Pons (tissue), 1 donor: Measurements from ENCODE around the gene CXCL16.
A peak's percentile ranks its signal among the peaks of the same experiment; 100 is the strongest.

ENCODE experiments used
- DNase-seq: peaks from one replicate; pipeline ENCODE4 v3.0.0-alpha.2; 2016; ENCODE audit warnings: low spot score

CXCL16 gene

GRCh38 chr17:4751932-4752331, 12.2 kb upstream of the CXCL16 start:
- DNase-seq, result no peak

GRCh38 chr17:4750606-4751005, 10.9 kb upstream of the CXCL16 start:
- no peak for DNase-seq

GRCh38 chr17:4748686-4749085, 9.0 kb upstream of the CXCL16 start:
- DNase-seq, result no peak

DNA sequence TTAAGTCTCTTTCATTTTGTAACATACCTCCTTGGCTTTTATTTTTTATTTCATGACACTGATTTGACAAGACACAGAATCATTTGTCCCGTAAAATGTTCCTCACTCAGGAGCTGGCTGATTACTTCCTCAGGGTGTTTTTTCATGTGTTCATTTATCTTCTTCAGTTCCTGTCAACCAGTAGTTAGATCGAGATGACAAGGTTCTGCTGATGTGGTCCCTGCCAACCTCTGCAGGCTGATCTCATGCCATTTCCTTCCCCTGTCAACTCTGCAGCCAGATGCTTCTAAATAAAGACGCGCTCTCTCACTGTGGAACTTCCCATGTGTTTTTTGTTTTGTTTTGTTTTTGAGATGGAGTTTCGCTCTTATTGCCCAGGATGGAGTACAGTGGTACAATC, 8.1 kb upstream of the CXCL16 start:
- DNase-seq, result peak; percentile 75

DNA sequence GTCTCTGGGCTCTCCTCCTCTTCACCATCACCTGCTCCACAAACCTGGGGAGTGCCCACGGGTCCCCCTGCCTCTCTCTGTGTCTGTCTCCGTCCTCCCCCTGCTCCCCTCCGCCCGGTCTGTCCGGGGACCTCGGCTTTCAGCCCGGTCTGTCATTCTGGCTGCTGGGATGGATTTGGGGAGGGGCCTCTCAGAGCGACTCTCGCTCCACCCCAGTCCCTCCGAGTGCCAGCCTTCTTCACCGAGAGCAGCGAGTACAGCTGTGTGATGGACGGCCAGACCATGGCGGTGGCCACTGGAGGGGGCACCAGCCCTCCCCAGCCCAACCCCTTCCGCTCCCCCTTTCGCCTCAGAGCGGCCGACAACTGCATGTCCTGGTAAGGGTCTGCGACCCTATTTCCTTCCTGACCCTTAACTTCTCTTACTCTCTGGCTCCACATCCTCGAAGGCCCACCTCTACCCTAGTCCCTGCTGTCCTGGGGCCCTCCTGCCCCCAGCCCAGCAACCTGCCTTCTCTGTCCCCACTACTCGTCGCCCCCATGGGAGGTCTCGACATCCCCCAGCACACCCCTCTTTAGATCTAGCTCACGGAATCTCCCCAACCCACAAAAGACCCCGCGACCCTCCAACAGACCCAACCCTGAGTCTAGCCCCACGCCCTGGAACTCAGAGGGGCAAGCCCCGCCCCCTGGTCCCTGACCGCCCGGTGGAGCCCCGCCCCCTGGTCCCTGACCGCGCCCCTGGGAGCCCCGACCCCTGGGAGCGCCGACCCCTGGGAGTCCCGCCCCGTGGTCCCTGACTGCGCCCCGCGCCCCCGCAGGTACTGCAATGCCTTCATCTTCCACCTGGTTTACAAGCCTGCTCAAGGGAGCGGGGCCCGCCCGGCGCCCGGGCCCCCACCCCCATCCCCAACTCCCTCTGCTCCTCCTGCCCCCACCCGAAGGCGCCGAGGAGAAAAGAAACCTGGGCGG, 5.6 kb upstream of the CXCL16 start:
- DNase-seq, result no peak

DNA sequence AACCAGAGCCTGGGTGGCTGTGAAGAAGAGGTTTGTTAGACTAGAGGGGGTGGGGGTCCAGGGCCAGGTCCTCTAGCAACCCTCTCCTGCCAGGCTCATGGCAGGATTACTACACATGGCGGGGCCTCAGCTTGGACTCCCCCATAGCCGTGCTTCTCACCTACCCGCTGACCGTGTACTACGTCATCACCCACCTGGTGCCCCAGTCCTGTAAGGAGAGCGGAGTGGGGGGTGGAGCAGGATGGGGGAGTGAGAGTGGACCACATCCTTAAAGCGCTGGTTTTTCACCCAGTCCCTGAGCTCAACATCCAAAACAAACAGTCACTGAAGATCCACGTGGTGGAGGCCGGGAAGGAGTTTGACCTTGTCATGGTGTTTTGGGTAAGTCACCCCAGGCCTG, 4.2 kb upstream of the CXCL16 start:
- DNase-seq, result no peak

- no peak for DNase-seq
These were observed 3.5 kb upstream of the CXCL16 start for GRCh38 chr17:4743216-4743615.

DNA sequence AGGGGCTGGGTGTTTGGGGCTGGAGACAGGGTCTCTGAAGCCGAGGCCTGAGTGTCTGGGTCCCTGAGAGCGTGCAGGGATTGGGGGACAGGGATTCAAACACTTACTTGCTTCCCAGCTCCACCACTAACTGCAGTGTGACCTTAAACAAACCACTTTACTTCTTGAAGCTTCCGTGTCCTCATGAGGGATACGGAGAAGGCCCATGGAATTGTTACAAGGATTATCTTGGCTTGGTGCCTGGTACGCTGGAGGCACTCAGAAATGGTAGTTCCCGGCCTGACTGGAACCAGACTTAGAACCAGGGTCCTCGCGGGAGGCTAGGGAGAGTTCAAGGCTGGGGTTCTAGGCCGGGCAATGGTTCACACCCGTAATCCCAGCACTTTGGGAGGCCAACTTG, 2.9 kb upstream of the CXCL16 start:
- no peak for DNase-seq

- DNase-seq, result no peak
These were observed 2.4 kb upstream of the CXCL16 start for GRCh38 chr17:4742133-4742532.

- DNase-seq, result no peak
These were observed 1.8 kb upstream of the CXCL16 start for GRCh38 chr17:4741544-4741943.

GRCh38 chr17:4740584-4740983, 856 bp upstream of the CXCL16 start:
- DNase-seq, result no peak

GRCh38 chr17:4740025-4740351, 260 bp upstream of the CXCL16 start:
- no peak for DNase-seq

DNA sequence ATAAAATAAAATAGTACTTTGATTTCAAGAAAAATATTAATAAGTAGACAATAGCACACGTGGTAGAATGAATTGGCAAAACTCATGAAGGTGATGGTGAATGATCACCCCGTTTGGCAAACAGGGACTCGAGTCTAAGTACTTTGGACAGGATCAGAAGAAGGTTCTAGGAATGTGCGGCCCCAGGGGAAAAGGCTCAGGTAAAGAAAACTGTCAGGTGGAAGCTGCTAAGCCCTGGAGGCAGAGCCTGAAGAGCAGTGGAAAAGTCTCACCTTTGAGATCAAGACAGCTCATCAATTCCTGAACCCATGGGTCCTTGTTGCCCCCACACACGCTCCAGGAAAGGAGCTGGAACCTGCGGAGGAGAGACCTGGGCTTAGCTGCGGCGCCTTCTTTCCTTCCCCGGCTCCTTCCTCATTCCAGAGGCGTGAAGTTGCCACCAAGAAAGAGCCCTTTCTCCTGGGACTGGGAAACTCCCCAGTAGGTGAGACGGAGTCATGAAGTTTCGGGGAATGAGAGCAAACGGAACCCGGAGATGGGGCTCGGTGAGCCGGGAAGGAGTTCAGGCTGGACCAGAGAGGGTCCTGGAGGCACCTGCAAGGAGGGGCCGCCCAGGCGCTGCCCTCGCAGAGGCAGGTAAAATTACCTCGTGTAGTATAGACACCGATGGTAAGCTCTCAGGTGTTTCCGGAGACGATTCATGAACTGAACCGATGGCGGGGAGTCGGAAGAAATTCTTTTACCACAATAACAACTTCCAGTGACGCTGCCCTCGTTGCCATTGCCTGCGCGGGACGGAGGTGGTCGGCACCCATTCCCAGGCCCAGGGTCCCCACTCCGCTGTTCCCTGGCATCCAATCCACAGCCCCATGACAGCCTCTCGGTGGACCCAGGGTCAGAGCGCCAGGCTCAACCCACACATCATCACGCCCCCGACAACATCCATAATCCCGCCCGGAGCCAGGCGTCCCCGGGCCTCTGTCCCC, 1.3 kb downstream of the CXCL16 start:
- no peak for DNase-seq

DNA sequence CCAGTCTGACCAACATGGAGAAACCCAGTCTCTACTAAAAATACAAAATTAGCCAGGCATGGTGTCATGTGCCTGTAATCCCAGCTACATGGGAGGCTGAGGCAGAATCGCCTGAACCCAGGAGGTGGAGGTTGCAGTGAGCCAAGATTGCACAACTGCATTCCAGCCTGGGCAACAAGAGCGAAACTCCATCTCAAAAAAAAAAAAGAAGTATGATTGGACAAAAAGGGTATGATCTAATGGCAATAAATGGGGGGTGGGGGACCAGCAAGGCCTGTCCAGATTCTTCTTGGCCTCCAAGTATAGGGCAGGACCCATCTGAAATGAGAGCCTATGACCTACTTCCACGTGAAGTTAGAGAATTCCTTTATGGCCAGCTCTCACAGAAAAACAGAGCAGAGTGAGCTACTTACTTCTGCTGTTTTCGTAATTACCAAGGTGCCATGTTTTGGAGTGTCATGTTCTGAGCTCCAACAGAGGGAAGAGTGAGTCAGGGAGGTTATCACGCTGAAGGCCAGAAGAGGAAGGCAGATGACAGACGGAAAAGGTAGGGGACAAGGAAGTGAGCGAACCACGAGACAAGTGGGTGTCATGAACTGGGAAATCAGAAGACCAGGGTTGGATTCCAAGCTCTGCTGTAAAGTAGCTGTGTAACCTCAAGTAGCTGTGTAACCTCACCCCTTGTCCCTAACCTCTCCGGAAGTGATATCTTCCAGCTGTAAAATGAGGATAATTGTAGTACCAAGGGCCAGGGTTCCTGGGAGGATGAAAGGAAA, 3.7 kb downstream of the CXCL16 start:
- peak; percentile 81 for DNase-seq

GRCh38 chr17:4734857-4735475, 4.8 kb downstream of the CXCL16 start:
- no peak for DNase-seq

GRCh38 chr17:4733073-4733531, 6.6 kb downstream of the CXCL16 start:
- peak; percentile 73 for DNase-seq

DNA sequence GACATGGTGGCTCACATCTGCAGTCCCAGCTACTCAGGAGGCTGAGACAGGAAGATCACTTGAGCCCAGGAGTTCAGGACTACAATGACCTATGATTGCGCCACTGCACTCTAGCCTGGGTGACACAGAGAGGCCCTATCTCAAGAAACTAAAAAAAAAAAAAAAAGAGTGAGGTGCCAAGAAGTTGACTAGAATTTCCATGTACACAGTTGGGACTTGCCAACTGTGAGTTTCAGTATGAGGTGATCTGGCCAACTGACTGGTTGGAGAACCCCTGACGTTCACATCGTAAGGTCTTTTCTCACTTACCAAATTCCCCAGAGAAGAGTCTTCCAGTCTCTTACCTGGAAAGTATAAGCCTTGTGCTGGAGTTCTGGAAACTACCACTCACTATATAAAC, 11.6 kb downstream of the CXCL16 start:
- DNase-seq, result no peak

GRCh38 chr17:4725646-4726310, 13.9 kb downstream of the CXCL16 start:
- no peak for DNase-seq

DNA sequence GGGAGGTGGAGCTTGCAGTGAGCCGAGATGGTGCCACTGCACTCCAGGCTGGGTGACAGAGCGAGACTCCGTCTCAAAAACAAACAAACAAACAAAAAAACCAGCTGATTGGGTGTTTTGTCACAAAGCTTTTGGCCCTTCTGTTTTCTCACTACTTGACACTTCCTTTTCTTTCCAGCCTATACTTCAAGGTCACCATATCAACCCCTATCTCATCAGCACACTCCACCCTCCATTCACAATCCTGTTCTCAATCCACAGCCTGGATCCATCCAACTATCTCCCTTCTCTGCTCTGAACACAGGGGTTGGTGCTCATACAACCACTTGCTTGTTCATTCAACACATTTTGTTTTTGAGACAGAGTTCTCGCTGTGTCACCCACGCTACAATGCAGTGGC, 15.1 kb downstream of the CXCL16 start:
- no peak for DNase-seq

- no peak for DNase-seq
These were observed 17.0 kb downstream of the CXCL16 start for GRCh38 chr17:4722678-4723240.
